ENCODE results near the gene KCTD5. TPM values are rescaled to one million over a fixed set of nuclear protein-coding genes. Genes with fewer than 3 reads are reported as not detected.

KCTD5 gene
- total and polyA plus RNA-seq, 2 experiments from 2014 or later = 19.7 to 31.8 TPM

GRCh38 chr16:2752850-2753732 lies 70.8 kb downstream of the KCTD5 start:
- H3K9me3 Mint-ChIP-seq = no peaks in the 10 kb centered on the region; the same call in 2 of the 3 replicates
- H3K4me1 Mint-ChIP-seq = peaks cover 35% of the 10 kb centered on the region
- H3K27me3 Mint-ChIP-seq (ENCODE audit: insufficient read depth, low read depth, poor library complexity) = peaks cover 20% of the 10 kb centered on the region
- H3K27ac Mint-ChIP-seq = peak overlapping the region; percentile 97
- H3K4me3 Mint-ChIP-seq = peak overlapping the region; percentile 93
- peaks cover 41% of the 10 kb centered on the region for H4K20me1 ChIP-seq (replicated peaks; ENCODE audit: insufficient read depth)
- H3K4me1 ChIP-seq (ENCODE audit: insufficient read depth) = peaks cover 25% of the 10 kb centered on the region
- peaks cover 59% of the 10 kb centered on the region for H3K36me3 Mint-ChIP-seq (ENCODE audit: low read depth)
- peaks cover 50% of the 10 kb centered on the region for H3F3A ChIP-seq (replicated peaks; ENCODE audit: low read depth)
- H3K36me3 ChIP-seq (ENCODE audit: insufficient read depth) = peaks cover 10% of the 10 kb centered on the region
- no peak for TF ChIP-seq EZH2phosphoT487 (IDR thresholded peaks at IDR 0.05; ENCODE audit: unreplicated experiment)
- TF ChIP-seq, protein P1, sequence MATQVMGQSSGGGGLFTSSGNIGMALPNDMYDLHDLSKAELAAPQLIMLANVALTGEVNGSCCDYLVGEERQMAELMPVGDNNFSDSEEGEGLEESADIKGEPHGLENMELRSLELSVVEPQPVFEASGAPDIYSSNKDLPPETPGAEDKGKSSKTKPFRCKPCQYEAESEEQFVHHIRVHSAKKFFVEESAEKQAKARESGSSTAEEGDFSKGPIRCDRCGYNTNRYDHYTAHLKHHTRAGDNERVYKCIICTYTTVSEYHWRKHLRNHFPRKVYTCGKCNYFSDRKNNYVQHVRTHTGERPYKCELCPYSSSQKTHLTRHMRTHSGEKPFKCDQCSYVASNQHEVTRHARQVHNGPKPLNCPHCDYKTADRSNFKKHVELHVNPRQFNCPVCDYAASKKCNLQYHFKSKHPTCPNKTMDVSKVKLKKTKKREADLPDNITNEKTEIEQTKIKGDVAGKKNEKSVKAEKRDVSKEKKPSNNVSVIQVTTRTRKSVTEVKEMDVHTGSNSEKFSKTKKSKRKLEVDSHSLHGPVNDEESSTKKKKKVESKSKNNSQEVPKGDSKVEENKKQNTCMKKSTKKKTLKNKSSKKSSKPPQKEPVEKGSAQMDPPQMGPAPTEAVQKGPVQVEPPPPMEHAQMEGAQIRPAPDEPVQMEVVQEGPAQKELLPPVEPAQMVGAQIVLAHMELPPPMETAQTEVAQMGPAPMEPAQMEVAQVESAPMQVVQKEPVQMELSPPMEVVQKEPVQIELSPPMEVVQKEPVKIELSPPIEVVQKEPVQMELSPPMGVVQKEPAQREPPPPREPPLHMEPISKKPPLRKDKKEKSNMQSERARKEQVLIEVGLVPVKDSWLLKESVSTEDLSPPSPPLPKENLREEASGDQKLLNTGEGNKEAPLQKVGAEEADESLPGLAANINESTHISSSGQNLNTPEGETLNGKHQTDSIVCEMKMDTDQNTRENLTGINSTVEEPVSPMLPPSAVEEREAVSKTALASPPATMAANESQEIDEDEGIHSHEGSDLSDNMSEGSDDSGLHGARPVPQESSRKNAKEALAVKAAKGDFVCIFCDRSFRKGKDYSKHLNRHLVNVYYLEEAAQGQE (IDR thresholded peaks at IDR 0.05; ENCODE audit: unreplicated experiment) = no peak
- TF ChIP-seq ZNF331 (CRISPR knock-in tag; IDR thresholded peaks at IDR 0.05; ENCODE audit: low read depth) = no peak
- TF ChIP-seq NANOG (IDR thresholded peaks at IDR 0.05; ENCODE audit: borderline replicate concordance) = no peak
- no peak for TF ChIP-seq ETS1 (IDR thresholded peaks at IDR 0.05)
- TF ChIP-seq EZH2 (IDR thresholded peaks at IDR 0.05; ENCODE audit: low read depth, unreplicated experiment) = no peak
- TF ChIP-seq, protein P2, sequence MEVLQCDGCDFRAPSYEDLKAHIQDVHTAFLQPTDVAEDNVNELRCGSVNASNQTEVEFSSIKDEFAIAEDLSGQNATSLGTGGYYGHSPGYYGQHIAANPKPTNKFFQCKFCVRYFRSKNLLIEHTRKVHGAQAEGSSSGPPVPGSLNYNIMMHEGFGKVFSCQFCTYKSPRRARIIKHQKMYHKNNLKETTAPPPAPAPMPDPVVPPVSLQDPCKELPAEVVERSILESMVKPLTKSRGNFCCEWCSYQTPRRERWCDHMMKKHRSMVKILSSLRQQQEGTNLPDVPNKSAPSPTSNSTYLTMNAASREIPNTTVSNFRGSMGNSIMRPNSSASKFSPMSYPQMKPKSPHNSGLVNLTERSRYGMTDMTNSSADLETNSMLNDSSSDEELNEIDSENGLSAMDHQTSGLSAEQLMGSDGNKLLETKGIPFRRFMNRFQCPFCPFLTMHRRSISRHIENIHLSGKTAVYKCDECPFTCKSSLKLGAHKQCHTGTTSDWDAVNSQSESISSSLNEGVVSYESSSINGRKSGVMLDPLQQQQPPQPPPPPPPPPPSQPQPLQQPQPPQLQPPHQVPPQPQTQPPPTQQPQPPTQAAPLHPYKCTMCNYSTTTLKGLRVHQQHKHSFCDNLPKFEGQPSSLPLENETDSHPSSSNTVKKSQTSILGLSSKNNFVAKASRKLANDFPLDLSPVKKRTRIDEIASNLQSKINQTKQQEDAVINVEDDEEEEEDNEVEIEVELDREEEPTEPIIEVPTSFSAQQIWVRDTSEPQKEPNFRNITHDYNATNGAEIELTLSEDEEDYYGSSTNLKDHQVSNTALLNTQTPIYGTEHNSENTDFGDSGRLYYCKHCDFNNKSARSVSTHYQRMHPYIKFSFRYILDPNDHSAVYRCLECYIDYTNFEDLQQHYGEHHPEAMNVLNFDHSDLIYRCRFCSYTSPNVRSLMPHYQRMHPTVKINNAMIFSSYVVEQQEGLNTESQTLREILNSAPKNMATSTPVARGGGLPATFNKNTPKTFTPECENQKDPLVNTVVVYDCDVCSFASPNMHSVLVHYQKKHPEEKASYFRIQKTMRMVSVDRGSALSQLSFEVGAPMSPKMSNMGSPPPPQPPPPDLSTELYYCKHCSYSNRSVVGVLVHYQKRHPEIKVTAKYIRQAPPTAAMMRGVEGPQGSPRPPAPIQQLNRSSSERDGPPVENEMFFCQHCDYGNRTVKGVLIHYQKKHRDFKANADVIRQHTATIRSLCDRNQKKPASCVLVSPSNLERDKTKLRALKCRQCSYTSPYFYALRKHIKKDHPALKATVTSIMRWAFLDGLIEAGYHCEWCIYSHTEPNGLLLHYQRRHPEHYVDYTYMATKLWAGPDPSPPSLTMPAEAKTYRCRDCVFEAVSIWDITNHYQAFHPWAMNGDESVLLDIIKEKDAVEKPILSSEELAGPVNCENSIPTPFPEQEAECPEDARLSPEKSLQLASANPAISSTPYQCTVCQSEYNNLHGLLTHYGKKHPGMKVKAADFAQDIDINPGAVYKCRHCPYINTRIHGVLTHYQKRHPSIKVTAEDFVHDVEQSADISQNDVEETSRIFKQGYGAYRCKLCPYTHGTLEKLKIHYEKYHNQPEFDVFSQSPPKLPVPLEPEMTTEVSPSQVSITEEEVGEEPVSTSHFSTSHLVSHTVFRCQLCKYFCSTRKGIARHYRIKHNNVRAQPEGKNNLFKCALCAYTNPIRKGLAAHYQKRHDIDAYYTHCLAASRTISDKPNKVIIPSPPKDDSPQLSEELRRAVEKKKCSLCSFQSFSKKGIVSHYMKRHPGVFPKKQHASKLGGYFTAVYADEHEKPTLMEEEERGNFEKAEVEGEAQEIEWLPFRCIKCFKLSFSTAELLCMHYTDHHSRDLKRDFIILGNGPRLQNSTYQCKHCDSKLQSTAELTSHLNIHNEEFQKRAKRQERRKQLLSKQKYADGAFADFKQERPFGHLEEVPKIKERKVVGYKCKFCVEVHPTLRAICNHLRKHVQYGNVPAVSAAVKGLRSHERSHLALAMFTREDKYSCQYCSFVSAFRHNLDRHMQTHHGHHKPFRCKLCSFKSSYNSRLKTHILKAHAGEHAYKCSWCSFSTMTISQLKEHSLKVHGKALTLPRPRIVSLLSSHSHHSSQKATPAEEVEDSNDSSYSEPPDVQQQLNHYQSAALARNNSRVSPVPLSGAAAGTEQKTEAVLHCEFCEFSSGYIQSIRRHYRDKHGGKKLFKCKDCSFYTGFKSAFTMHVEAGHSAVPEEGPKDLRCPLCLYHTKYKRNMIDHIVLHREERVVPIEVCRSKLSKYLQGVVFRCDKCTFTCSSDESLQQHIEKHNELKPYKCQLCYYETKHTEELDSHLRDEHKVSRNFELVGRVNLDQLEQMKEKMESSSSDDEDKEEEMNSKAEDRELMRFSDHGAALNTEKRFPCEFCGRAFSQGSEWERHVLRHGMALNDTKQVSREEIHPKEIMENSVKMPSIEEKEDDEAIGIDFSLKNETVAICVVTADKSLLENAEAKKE (CRISPR knock-in tag; IDR thresholded peaks at IDR 0.05) = no peak
- no peak for TF ChIP-seq ZNF114 (CRISPR knock-in tag; IDR thresholded peaks at IDR 0.05)
- no peak for TF ChIP-seq POLR2AphosphoS5 (IDR thresholded peaks at IDR 0.05; ENCODE audit: low read depth)
- no peak for TF ChIP-seq CREB1 (CRISPR knock-in tag; IDR thresholded peaks at IDR 0.05; ENCODE audit: low read depth)
- H3K27ac ChIP-seq (ENCODE audit: low read depth) = peak overlapping the region; percentile 100
- peak; percentile 40 for ATAC-seq
- H3K4me3 ChIP-seq = peak overlapping the region; percentile 99
- DNase-seq (ENCODE audit: low spot score) = peak; percentile 76
- H3K79me2 ChIP-seq (replicated peaks; ENCODE audit: insufficient read depth) = peaks cover 68% of the 10 kb centered on the region
- H3K9me2 ChIP-seq (ENCODE audit: insufficient read depth) = no peaks in the 10 kb centered on the region
- H2AFZ ChIP-seq = no peak overlapping the region
- H3K4me2 ChIP-seq = peak overlapping the region; percentile 100
- H3K27me3 ChIP-seq (ENCODE audit: insufficient read depth) = no peaks in the 10 kb centered on the region

Measured in GM23338 (cell line).